HG03442 (cell line): ENCODE data around the gene C2orf76.
"Not testable (repeated sequence)": the region's sequence is repeated elsewhere in the genome, so short reads cannot be mapped to it uniquely, and the experiment has no call there.

ENCODE experiments used
- ATAC-seq: cut with Tn5 transposase; IDR thresholded peaks from one replicate; pipeline ENCODE4 v1.9.1; 2021; ENCODE audit warnings: mild to moderate bottlenecking, moderate library complexity; ENCODE audit not compliant: unreplicated experiment

The C2orf76 gene

DNA sequence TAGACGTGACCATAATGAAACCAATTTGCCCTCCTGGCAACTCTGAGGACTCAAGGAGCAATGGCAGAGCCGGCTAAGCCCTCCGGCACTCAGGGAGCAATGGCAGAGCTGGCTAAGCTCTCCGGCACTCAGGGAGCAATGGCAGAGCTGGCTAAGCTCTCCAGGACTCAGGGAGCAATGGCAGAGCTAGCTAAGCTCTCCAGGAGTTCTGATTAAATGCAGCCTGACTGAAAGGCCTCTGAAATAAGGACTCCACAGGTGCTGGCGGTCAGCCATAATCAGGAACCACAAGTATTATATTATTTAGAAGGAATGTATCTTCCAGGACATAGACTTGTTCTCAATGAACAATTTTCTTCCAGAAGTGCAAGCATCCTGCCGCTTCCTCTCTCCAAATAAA, 65.2 kb downstream of the C2orf76 start:
- ATAC-seq = no peak

DNA sequence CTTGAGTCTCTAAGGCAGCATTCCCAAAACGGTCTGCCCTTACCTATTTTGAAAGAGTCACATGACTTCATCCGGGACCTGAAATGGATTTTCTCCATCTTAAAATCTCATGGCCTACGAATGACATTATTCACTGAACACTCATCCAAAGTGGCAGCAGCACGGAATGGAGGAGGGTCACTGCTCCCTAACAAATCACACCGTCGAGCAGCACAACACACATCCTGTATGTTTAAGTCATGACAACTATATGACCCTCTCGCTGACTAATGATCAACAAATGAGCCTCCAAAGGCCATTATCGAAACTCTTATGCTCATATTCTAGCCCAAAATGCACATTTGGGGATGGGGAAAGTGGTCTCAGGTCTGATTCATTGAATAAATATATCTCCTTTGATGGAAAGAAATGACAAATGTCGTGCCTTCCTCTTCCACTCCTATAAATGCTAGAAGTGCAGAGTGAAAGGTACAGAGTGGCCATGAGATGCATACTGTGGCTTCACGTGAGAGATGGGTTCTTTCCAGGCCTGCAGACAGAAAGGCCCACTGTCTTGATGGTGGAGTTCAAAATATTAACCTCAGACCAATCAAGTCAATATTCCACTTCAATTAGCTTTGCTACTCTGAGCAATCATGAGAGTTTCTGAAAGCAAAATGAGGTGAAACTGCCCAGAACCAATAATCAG, 70.8 kb downstream of the C2orf76 start:
- no peak for ATAC-seq

DNA sequence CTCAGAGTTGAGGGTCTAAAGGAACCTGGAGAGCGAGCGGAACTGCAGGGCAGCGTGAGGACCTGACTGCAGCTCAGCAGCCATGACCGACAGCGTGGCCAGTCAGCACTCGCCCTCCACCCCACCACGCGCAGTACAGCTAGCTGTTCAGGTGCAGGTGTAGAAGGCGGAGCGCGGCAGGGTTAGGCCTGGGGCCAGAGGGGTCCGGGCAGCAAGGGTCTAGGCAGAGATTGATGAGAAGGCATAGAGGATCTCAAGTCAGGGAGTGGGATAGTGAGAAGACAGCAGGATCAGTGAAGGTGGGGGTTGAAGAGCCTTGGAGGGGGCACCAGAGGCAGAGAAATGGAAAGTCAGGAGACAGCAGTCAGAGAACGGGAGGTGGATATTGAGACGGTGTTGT, 72.0 kb downstream of the C2orf76 start:
- ATAC-seq = no peak

DNA sequence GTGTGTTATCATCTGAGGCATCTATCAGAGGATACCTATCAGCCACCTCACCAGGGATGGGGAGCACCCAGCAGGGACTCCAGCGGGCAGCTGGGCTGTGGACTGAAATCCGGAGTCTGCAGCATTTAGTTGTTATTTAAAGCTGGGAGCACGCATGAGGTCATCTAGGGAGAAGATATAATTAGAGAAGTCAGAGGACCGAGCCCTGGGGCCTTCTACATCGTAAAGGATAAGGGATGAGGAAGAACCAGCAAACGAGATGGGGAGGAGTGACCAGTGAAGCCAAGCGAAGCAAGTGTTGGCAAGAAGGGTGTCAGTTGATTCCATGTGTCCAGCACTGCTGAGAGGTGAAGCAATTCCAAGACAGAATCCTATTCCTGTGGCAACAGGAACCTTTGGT, 72.7 kb downstream of the C2orf76 start:
- ATAC-seq = no peak

DNA sequence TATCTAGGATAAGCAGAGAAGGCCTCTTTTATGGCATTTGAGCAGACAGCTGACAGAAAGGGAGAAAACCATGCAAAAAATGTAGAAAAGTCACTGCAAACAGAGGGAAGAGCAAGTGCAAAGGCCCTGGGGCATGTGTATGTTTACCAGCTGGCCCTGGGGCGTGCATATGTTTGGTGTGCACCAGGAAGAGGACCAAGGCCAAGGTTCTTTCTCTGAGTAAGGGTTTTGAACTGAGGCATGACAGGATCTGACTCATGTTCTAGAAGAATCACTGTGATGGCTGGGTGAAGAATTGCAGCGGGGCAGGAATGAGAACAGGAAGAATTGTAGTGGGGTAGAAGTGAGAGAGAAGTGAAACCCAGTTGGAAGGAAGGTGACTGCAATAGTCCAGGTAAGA, 73.4 kb downstream of the C2orf76 start:
- ATAC-seq = no peak

DNA sequence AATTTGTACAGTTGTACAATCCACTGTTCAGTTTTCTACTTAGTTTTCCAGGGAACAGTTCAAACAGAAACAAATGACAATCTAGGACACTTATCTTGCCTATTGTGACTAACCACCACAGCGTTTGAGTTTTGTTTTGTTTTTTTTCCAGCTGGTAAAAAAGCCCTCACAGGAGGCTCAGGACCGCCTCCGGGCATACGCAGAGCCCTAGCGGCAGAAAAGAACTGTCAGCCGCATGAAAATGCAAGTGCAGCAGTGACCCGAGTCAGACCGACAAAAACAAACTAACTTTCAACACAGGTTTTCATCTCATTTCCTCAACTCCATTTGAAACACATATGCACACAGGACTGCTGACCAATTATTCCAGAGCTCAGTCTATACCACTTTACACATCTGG, 74.4 kb downstream of the C2orf76 start:
- peak; percentile 39 for ATAC-seq

DNA sequence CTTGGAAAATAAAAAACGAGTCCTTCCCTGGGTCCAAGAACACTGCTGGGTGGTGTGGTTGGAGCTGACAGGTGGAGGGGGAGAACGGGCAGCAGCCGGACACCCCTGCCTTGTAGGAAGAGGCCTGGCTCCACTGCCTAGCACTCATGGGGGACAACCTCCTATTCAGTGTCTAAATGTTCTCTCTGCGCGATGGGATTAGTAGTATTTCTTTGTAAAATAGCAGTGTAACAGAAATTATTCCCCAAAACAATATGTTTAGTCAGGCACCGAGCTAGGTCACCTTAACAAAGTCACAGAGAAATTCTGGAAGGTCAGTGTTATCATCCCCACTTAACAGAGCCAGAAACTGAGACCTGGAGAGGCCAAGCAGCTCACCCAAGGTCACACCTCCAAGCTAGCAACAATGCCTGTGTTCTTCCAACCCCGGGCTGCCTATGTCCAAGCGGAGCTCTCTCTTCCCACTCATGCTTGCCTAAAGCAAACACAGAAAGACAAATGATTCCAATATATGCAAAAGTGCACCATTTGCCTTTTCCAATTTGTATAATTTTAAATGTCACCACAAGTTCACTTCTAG, 75.0 kb downstream of the C2orf76 start:
- ATAC-seq = no peak

DNA sequence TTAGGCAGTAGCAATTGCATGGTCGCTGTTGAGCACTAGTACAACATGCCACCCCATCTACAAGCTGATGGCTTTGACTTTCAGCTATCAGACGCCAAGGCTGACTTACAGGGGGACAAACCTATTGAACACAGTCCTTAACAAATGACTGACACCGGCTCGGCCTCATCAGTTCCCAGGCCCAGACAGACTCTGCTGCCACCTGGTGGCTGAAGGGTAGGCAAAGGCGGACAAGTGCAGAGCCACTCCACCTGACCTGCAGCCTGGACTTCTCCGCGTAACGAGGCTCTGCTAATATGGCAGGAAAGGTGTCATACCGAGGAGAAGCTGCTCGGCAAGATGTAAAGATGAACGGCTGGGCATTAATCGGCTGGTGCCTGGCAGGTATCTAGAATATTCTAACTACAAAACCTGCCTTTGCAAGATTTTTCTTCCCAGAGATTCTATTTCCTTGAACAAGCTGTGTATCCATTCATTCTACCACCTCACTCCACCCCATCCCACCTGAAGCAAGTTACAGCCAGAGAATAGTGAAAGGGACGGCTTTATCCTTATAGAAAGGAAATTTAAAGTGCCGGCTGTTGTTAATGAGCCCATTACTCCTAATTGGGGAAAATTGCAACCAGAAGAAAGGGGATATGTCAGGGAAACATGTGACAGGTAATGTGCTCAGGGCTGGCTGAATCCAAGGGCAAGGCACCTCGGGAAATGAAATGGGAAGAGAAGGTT, 75.6 kb downstream of the C2orf76 start:
- peak; percentile 85 for ATAC-seq

GRCh38 chr2:119289642-119290041, 77.0 kb downstream of the C2orf76 start:
- ATAC-seq = no peak

DNA sequence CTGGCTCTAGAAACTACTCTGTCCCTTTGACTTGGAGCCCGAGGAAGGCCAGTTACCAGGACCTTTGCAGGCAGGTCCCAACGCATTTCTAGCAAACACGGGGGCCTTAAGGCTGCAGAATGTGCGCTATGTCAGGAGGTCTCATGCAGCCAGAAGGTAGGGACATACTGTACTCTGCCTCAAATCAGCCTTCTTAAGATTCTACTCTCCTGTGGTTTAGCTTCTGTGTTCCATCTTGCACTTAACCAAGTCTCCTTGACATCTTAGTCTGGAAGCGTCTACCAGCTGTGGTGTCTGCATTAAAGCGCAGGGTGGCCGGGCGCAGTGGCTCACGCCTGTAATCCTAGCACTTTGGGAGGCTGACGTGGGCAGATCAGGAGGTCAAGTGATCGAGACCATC, 77.5 kb downstream of the C2orf76 start:
- ATAC-seq = no peak

GRCh38 chr2:119288576-119288975, 78.1 kb downstream of the C2orf76 start:
- ATAC-seq = no peak

- no peak for ATAC-seq
These were observed 80.0 kb downstream of the C2orf76 start for GRCh38 chr2:119286661-119287060.

DNA sequence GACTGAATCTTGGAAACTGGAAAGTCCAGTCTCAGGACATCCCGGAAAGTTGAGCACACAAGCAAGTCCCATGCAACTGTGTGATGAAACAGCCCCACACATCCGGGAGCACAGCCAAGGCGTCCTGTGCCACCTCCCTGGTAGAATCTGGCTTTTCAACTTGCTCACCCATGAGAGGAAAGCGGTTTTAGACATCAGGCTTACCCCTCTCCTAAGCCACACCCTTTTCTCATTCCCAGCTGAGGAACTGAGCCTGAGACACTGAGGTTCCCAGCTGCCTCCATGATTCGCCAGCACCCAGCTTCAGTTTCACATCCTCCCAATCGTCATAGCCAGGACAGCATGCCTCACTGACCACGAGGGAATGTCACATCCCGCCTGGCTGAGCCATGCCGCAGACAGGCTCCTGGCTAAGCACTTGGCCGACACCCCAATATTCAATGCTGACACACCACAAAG, 82.7 kb downstream of the C2orf76 start:
- ATAC-seq = no peak

GRCh38 chr2:119282996-119283511, 83.6 kb downstream of the C2orf76 start:
- no peak for ATAC-seq

- no peak for ATAC-seq
These were observed 84.3 kb downstream of the C2orf76 start for GRCh38 chr2:119282146-119282995.

DNA sequence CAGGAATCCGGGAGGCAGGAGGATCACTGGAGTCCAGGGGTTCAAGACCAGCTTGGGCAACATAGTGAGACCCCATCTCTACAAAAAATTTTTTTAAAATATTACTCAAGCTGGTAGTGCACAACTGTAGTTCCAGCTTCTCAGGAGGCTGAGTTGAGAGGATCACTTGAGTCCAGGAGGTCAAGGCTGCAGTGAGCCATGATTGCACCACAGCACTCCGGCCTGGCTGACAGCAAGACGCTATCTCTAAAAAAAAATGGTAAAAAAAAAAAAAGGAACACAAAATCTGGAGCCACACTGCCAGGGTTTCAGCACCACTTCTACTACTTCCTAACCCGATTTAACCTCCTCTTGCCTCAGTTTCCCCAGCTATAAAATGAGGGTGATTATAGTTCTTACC, 86.0 kb downstream of the C2orf76 start:
- ATAC-seq = no peak

DNA sequence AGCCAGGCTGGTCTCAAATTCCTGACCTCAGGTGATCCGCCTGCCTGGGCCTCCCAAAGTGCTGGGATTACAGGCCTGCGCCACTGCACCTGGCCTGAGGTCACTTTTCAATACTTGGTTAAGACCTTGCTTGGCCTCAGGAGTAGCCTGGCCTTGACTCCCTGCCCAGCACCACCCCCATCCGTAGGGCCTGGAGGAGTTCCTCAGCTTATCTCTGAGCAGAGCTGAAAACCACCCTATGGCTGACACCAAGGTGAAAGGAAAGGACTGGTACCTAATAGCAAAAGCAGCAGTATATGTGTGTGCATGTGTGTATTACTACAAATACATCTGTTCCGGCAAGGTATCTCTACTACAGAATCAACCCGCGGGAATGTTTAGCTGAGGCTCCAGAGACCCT, 87.0 kb downstream of the C2orf76 start:
- no peak for ATAC-seq

- ATAC-seq = no peak
These were observed 87.7 kb downstream of the C2orf76 start for GRCh38 chr2:119278946-119279345.

DNA sequence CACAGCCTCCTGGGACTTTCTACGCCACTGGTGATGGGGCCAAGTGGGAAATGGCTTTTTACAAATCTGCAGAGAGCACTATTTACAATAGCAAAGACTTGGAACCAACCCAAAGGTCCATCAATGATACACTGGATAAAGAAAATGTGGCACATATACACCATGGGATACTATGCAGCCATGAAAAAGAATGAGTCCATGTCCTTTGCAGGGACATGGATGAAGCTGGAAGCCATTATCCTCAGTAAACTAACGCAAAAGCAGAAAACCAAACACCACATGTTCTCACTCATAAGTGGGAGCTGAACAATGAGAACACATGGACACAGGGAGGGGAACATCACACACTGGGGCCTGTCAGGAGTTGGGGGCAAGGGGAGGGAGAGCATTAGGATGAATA, 88.2 kb downstream of the C2orf76 start:
- not testable (repeated sequence) for ATAC-seq

DNA sequence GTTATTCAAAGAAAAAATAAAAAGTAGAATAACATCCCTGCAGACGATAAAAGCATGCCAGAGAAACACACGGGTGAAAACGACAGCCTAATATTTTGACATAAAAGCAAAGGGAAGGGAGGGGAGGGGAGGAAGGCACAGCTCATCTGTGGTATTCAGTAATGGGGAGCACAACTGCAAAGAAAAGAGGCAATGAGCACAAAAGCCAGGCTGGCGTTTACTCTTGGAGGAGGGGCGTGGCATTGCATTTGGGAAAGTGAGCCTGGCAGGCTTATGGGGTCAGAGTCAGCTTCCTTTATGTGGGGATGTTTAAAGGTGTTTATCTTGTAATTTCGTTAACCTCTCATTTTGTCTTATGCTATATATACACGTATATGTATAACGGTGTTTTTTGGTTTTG, 89.8 kb downstream of the C2orf76 start:
- no peak for ATAC-seq

GRCh38 chr2:119267604-119268003, 99.0 kb downstream of the C2orf76 start:
- ATAC-seq = no peak
